HG03045 (cell line): ENCODE measurements around the gene TENT4B.

Source experiments
- ATAC-seq: cut with Tn5 transposase; IDR thresholded peaks from one replicate; pipeline ENCODE4 v1.9.1; 2021; ENCODE audit warnings: mild to moderate bottlenecking, moderate library complexity; ENCODE audit not compliant: unreplicated experiment

Gene TENT4B

GRCh38 chr16:50254072-50254471 is 101.0 kb downstream of the TENT4B start:
- ATAC-seq: no peak

GRCh38 chr16:50255538-50255937 is 102.4 kb downstream of the TENT4B start:
- no peak for ATAC-seq

GRCh38 chr16:50256604-50257003 is 103.5 kb downstream of the TENT4B start:
- ATAC-seq: no peak

GRCh38 chr16:50257876-50258275 is 104.8 kb downstream of the TENT4B start:
- no peak for ATAC-seq

GRCh38 chr16:50259334-50260205 is 106.5 kb downstream of the TENT4B start:
- ATAC-seq: no peak

GRCh38 chr16:50260206-50261159 is 107.4 kb downstream of the TENT4B start:
- no peak for ATAC-seq

- ATAC-seq: no peak
Measured at GRCh38 chr16:50261160-50261706, 108.1 kb downstream of the TENT4B start.

- ATAC-seq: no peak
Measured at GRCh38 chr16:50261707-50262235, 108.7 kb downstream of the TENT4B start.

GRCh38 chr16:50263060-50263909 is 110.2 kb downstream of the TENT4B start:
- ATAC-seq: no peak

- no peak for ATAC-seq
Measured at GRCh38 chr16:50263940-50264929, 111.1 kb downstream of the TENT4B start.

- no peak for ATAC-seq
Measured at GRCh38 chr16:50265260-50265659, 112.2 kb downstream of the TENT4B start.

GRCh38 chr16:50265716-50266336 is 112.7 kb downstream of the TENT4B start:
- ATAC-seq: no peak

GRCh38 chr16:50266337-50267091 is 113.4 kb downstream of the TENT4B start, which contains the start of gene ADCY7:
ADCY7 (plus strand) TSS chr16:50266551; CDS start chr16:50288180, 21,629 bp downstream.
- ATAC-seq: peak; percentile 82

GRCh38 chr16:50267151-50267631 is 114.1 kb downstream of the TENT4B start:
- ATAC-seq: no peak

- no peak for ATAC-seq
Measured at GRCh38 chr16:50267651-50268050, 114.5 kb downstream of the TENT4B start.

- no peak for ATAC-seq
Measured at GRCh38 chr16:50268352-50268751, 115.2 kb downstream of the TENT4B start.

- no peak for ATAC-seq
Measured at GRCh38 chr16:50269061-50269705, 116.1 kb downstream of the TENT4B start.
